Fibroblast of the aortic adventitia (primary cell): Measurements from ENCODE around the gene SP100. TPM values are rescaled to one million over a fixed set of nuclear protein-coding genes. Genes with fewer than 3 reads are reported as not detected.

Experiments
- DNase-seq: peaks from one replicate; pipeline ENCODE4 v3.0.0-alpha.2; 2010; ENCODE audit warnings: low read depth
- H3K4me3 ChIP-seq: 2 replicates; pipeline ENCODE4 v1.5.1; 2011; ENCODE audit warnings: low read depth, mild to moderate bottlenecking, control low read depth, low read length, moderate library complexity
- total RNA-seq: library from RNA; depleted of rRNA; stranded (reverse); fragments of >200 nt; gene quantifications from 2 replicates; pipeline ENCODE4 v1.2.3, GENCODE V29; 2012; ENCODE audit warnings: low replicate concordance
- TF ChIP-seq, protein P1 (sequence below): IDR thresholded peaks from 2 replicates; pipeline ENCODE4 v1.5.1; 2011; ENCODE audit warnings: mild to moderate bottlenecking, low read length, control low read depth, inconsistent platforms; ENCODE audit not compliant: insufficient read depth

SP100 gene
- total RNA-seq, 1 donor, result 169 TPM

DNA sequence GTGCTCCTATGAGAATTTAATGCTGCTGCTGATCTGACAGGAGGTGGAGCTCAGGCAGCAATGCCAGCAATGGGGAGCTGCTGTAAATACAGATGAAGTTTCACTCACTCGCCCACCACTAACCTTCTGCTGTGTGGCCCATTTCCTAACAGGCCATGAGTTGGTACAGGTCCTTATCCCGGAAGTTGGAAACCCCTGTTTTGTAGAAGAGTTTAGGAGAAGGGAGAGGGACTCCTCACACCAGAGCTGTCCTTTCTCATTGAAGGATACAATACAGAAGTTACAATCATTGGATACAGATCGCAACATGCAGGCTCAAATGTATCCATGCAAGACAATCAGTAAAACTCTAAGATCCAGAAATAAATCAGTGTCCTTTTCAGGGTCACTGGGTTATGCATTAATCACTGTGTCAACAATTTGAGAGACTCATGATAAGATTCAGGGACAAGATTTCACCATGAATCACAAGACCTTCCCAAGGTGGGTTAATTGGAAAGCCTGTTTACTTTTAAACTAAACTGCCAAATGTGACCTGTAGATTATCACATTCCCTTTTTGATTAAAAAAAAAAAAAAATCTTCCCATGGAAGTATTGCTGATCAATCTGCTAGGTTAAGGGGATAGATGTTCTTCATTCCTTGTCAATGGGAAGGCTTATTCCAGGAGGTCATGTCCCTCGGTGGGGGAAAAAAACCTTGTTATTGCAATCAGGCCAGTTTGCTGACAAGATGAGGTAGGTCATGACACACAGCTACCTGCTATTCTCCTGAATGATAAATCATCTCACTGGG lies 97.2 kb downstream of the SP100 start:
- no peak for DNase-seq
- H3K4me3 ChIP-seq, result no peak overlapping the region
- TF ChIP-seq, protein P1, sequence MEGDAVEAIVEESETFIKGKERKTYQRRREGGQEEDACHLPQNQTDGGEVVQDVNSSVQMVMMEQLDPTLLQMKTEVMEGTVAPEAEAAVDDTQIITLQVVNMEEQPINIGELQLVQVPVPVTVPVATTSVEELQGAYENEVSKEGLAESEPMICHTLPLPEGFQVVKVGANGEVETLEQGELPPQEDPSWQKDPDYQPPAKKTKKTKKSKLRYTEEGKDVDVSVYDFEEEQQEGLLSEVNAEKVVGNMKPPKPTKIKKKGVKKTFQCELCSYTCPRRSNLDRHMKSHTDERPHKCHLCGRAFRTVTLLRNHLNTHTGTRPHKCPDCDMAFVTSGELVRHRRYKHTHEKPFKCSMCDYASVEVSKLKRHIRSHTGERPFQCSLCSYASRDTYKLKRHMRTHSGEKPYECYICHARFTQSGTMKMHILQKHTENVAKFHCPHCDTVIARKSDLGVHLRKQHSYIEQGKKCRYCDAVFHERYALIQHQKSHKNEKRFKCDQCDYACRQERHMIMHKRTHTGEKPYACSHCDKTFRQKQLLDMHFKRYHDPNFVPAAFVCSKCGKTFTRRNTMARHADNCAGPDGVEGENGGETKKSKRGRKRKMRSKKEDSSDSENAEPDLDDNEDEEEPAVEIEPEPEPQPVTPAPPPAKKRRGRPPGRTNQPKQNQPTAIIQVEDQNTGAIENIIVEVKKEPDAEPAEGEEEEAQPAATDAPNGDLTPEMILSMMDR, result no peak

GRCh38 chr2:230520061-230520874 lies 104.3 kb downstream of the SP100 start:
- no peak for DNase-seq
- TF ChIP-seq, protein P1, result no peak
- no peak overlapping the region for H3K4me3 ChIP-seq

GRCh38 chr2:230520875-230521155 lies 104.8 kb downstream of the SP100 start:
- no peak overlapping the region for H3K4me3 ChIP-seq
- TF ChIP-seq, protein P1, result no peak
- DNase-seq, result peak; percentile 42

DNA sequence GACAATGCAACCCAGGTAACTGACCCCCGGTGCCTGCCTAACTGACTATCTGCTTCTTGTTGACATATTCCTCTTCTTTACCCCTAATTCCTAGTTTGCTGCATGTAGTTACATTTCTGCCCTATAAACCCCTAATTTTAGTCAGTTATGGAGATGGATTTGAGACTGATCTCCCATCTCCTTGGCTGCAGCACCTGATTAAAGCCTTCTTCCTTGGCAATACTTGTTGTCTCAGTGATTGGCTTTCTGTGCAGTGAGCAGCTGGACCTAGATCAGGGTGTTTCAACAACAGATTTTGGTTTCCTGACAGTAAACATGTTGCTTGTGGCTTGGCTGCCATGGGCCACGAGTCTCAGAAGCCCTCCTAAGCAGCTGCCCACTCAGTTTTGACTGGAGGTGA lies 105.4 kb downstream of the SP100 start:
- TF ChIP-seq, protein P1, result no peak
- DNase-seq, result no peak

DNA sequence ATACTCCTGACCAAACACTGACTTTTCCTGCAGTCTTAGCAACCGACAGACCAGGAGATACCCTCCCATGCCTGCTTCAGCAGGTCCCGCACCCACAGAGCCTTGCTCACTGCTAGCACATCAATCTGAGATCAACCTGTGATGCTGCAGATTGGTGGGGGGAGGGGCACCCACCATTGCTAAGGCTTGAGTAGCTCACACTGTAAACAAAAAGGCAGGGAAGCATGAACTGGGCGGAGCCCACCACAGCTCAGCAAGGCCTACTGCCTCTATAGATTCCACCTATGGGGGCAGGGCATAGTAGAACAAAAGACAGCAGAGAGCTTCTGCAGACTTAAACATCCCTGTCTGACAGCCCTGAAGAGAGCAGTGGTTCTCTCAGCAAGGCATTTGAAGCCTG lies 109.7 kb downstream of the SP100 start:
- no peak for DNase-seq
- no peak overlapping the region for H3K4me3 ChIP-seq
- TF ChIP-seq, protein P1, result no peak

More for the DNA sequence above, 105.4 kb downstream of the SP100 start:
- no peak overlapping the region for H3K4me3 ChIP-seq

- TF ChIP-seq, protein P1, result no peak
- no peak for DNase-seq
- no peak overlapping the region for H3K4me3 ChIP-seq
Observed at GRCh38 chr2:230537531-230537976, 121.6 kb downstream of the SP100 start.
